Bronchial epithelial cell (primary cell): Measurements from ENCODE around the gene NTRK2. TPM values are rescaled to one million over a fixed set of nuclear protein-coding genes. Genes with fewer than 3 reads are reported as not detected.
A peak's percentile ranks its signal among the peaks of the same experiment; 100 is the strongest.

Experiments used
- DNase-seq: peaks from one replicate; pipeline ENCODE4 v3.0.0-alpha.2; 2010; ENCODE audit warnings: low read depth
- FAIRE-seq: peaks from 2 replicates; lab custom pipeline; 2011; peaks lifted over from hg19 to GRCh38; lab: Jason Lieb, UNC
- H3K27me3 ChIP-seq: 2 replicates; pipeline ENCODE4 v1.5.1; 2011; ENCODE audit warnings: low read length; ENCODE audit not compliant: control insufficient read depth, insufficient read depth
- H3K36me3 ChIP-seq: 2 replicates; pipeline ENCODE4 v1.5.1; 2011; ENCODE audit warnings: low read length; ENCODE audit not compliant: control insufficient read depth, insufficient read depth
- H3K4me3 ChIP-seq: 2 replicates; pipeline ENCODE4 v1.5.1; 2011; ENCODE audit warnings: mild to moderate bottlenecking, low read depth, low read length, control low read depth
- CTCF ChIP-seq: IDR thresholded peaks from 2 replicates; pipeline ENCODE4 v1.5.1; 2011; ENCODE audit warnings: mild to moderate bottlenecking, moderate library complexity, low read length, control low read depth, inconsistent platforms; ENCODE audit not compliant: insufficient read depth, severe bottlenecking
- total RNA-seq: library from RNA; depleted of rRNA; stranded (reverse); fragments of >200 nt; gene quantifications from 2 replicates; pipeline ENCODE4 v1.2.1, GENCODE V29; 2014

Gene NTRK2
- total RNA-seq, 1 donor from 2014 or later, result not detected

- Histone ChIP-seq H3K36me3 (no peaks in the 10 kb centered on the region), H3K27me3 (peaks cover 4% of the 10 kb centered on the region), H3K4me3 (no peak overlapping the region)
- DNase-seq, result no peak
- TF ChIP-seq CTCF, result no peak
- no peak for FAIRE-seq
These were observed 151.9 kb downstream of the NTRK2 start for GRCh38 chr9:84821431-84821830.

DNA sequence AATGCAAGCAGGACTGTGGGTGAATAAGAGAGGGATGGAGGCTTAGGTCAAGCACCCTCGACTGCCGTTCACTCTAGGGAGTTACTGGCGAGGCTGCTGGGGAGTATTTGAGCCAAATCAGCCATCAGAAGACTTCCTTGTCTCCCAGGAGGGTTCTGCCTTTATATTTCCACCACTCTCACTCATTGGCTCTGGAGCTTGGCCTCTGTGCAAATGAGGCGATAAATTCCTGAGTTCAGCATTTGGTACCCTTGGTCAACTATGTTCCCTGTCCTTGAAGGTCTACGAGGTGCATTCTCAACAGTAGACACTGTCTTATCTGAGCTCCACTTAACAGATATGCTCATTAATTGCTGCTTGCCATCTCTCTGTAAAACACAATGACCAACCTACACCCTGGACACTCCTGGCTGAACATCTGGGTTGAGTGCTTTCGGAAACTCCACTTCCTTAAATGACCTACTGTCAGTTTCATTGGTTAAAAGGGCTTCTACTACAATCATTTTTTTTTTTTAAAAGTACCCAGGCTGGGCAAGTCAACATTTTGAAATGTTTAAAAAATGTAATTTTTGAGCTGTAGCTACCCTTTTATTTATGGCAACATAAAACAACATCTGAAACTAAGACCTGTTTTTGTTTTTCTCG, 153.2 kb downstream of the NTRK2 start:
- peak; percentile 13 for FAIRE-seq
- TF ChIP-seq CTCF, result no peak
- H3K4me3 ChIP-seq, result no peak overlapping the region
- peaks cover 4% of the 10 kb centered on the region for H3K27me3 ChIP-seq
- no peak for DNase-seq
- H3K36me3 ChIP-seq, result no peaks in the 10 kb centered on the region

DNA sequence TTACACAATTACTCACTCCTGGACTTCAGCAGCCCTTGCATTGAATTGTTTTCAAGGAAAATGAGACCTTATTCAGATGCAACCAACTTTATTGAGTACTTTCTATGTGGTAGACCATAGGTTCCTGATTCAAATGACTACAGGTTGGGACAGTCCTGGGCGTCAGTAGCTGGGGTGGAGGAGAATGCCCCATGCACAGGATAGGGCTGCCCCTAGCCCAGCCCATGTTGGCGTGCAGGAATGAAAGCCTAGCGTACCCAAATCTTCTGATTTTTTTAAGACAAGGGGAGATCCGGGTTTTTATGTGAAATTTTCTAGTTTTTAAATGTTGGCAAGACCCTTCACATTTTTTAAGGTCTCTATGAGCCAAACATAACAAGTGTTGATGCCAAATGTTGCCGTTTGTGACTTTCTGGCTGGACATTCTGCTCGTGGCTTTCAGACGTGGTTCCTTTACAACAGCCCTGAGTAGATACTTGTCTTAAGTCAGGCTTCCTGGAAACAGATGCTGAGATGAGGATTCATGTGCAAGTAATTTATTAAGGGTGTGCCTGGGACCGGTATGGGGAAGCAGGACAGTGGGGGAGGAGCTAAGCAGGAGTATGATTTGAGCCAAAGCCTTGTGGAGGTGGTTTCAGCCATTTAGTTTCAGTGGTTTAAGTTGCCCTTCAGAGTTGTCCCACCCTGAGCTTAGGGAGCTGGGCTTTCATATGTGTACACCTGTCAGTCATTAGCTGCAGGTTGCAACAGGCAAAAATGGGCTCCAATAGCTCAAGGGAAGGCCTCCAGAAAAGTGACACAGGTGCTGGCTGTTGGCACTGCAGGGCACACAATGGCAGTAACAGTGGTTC, 154.1 kb downstream of the NTRK2 start:
- Histone ChIP-seq H3K27me3 (peaks cover 4% of the 10 kb centered on the region), H3K4me3 (no peak overlapping the region), H3K36me3 (no peaks in the 10 kb centered on the region)
- TF ChIP-seq CTCF, result no peak
- peak; percentile 52 for FAIRE-seq
- peak; percentile 34 for DNase-seq

DNA sequence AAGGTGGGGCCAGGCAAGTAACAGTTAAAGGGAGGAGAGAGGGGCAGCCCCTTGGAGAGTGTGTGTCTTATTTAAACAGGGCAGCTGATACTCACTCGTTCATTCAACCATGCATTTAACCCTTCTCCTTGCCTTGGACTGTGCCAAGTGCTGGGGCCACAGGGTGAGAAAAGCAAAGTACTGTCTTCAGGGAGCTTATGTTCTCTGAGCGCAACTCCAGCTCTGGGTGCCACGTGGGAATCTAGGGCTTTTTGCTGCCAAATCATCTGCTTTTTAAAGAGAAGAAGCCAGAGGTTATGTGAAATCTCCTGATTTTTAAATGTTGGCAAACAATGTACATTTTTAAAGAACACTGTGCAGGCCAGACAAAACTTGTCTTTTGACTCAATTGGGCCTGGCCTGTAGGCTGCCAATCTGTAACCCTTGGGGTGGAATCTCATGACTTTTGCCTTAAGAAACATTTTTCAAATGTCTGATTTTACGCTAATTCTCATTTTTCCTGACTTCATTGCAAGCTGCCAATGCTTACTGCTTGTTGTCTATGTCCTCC, 157.8 kb downstream of the NTRK2 start:
- FAIRE-seq, result no peak
- DNase-seq, result no peak

GRCh38 chr9:84828046-84828445, 158.5 kb downstream of the NTRK2 start:
- no peak for DNase-seq
- Histone ChIP-seq H3K27me3 (no peaks in the 10 kb centered on the region), H3K36me3 (no peaks in the 10 kb centered on the region), H3K4me3 (no peak overlapping the region)
- no peak for TF ChIP-seq CTCF
- no peak for FAIRE-seq

More for the DNA sequence above, 157.8 kb downstream of the NTRK2 start:
- TF ChIP-seq CTCF, result no peak
- Histone ChIP-seq H3K4me3 (no peak overlapping the region), H3K36me3 (no peaks in the 10 kb centered on the region), H3K27me3 (peaks cover 4% of the 10 kb centered on the region)
